Right lobe of liver (tissue), 6 donors: ENCODE measurements around the gene IL20RB. TPM values are rescaled to one million over a fixed set of nuclear protein-coding genes. Genes with fewer than 3 reads are reported as not detected.
A peak's percentile ranks its signal among the peaks of the same experiment; 100 is the strongest.

ENCODE experiments used
- ATAC-seq, 4 donors: fragments of 200-7000 bp; cut with Tn5 transposase; one replicate each; pipeline ENCODE4 v1.9.1; 2020; ENCODE audit warnings: mild to moderate bottlenecking in 4 of 4, moderate library complexity in 4 of 4
- DNase-seq, 3 donors: peaks; one replicate each; pipeline ENCODE4 v3.0.0-alpha.2; 2020
- H3K27ac ChIP-seq, 3 donors: fragments of 200-600 bp; one replicate each; pipeline ENCODE4 v1.8.0; 2022
- H3K27me3 ChIP-seq, 2 donors: fragments of 200-600 bp; one replicate each; pipeline ENCODE4 v1.8.0; 2022
- H3K36me3 ChIP-seq, 4 donors: fragments of 200-600 bp; sonication (generic) in 1 of 4; one replicate each; pipeline versions ENCODE4 v1.5.1 to v1.8.0; 2017 to 2022; ENCODE audit warnings: control low read depth in 1 of 4
- H3K4me1 ChIP-seq, 4 donors: fragments of 200-600 bp; sonication (generic) in 1 of 4; one replicate each; pipeline versions ENCODE4 v1.5.1 to v1.8.0; 2017 to 2022; ENCODE audit warnings: control low read depth in 1 of 4
- H3K4me3 ChIP-seq, 3 donors: fragments of 200-600 bp; one replicate each; pipeline ENCODE4 v1.8.0; 2022
- H3K9me3 ChIP-seq, 4 donors: fragments of 200-600 bp; sonication (generic) in 1 of 4; one replicate each; pipeline versions ENCODE4 v1.5.1 to v1.8.0; 2017 to 2022; ENCODE audit warnings: control low read depth in 1 of 4
- CTCF ChIP-seq, 4 donors: fragments of 200-600 bp in 3 of 4; fragments of 450-650 bp in 1 of 4; IDR thresholded peaks; one replicate each; pipeline versions ENCODE4 v1.5.1 to v1.8.0; 2016 to 2022; ENCODE audit warnings: antibody characterized with exemption in 4 of 4, mild to moderate bottlenecking in 2 of 4
- POLR2A ChIP-seq: fragments of 450-650 bp; IDR thresholded peaks from one replicate; pipeline ENCODE4 v1.6.1; 2017; ENCODE audit warnings: antibody characterized with exemption, mild to moderate bottlenecking
- WGBS: methylation state at CpG from one replicate; pipeline ENCODE4 v1.1.6; 2018; ENCODE audit warnings: low coverage, low lambda C conversion rate; ENCODE audit not compliant: insufficient coverage; ENCODE audit errors: missing lambda C conversion rate; 5-methylcytosine and 5-hydroxymethylcytosine counted together
- intact Hi-C, 2 donors: fragments of 100-400 bp; cut with DNase I; formaldehyde crosslinking; loops; one replicate each; pipeline versions ENCODE4 v1.11.2 to v1.14.1; 2022
- total RNA-seq, 6 experiments: library from RNA; depleted of rRNA in 2 of 6; stranded (reverse); fragments of >200 nt in 2 of 6; fragmentation: NEBNext Ultra II Directional in 3 of 6; extraction: Animal tissue kit (Norgen Biotek cat#: 25700) in 3 of 6; gene quantifications; one replicate each; pipeline versions ENCODE4 v1.1.0 to v1.2.4, GENCODE V29; 2016 to 2023
- donor health status: DM: no; HTN: yes; CAD: no.
- donor health status: DM: no; HTN: no; CAD: no.
- donor health status: DM: no; HTN: no; CAD: no.
- donor health status: DM: no; HTN: yes; CAD: no.
- donor health status: DM: no; HTN: yes; CAD: no.

IL20RB gene
- total RNA-seq, 6 experiments from 2014 or later, result 0.30 to 6.6 (median 0.52) TPM

GRCh38 chr3:136920904-136921611, 36.7 kb upstream of the IL20RB start:
- Histone ChIP-seq H3K4me3 (no peak overlapping the region), H3K36me3 (no peaks in the 10 kb centered on the region), H3K9me3 (no peaks in the 10 kb centered on the region), H3K4me1 (peaks cover 0 to 18% (median 2%) of the 10 kb centered on the region in 4 donors), H3K27me3 (no peaks in the 10 kb centered on the region), H3K27ac (peak overlapping the region in 1 of 3 donors; percentile 31)
- peak in 2 of 4 donors; percentile 47 to 58 for ATAC-seq
- DNase-seq, result no peak
- TF ChIP-seq CTCF (IDR thresholded peaks at IDR 0.05) (no peak), POLR2A (no peak)
- intact Hi-C loops, result no loop called here
- WGBS, result 74% methylated on average over 4 of the region's 4 CpGs

GRCh38 chr3:136925425-136926190, 32.2 kb upstream of the IL20RB start:
- intact Hi-C loops, result no loop called here
- TF ChIP-seq CTCF (IDR thresholded peaks at IDR 0.05) (no peak), POLR2A (no peak)
- peaks cover 0 to 4% (median 0%) of the 10 kb centered on the region in 4 donors for H3K36me3 ChIP-seq
- ATAC-seq, result peak in 1 of 4 donors; percentile 15
- 46% methylated on average over 6 of the region's 7 CpGs for WGBS
- H3K4me3 ChIP-seq, result no peak overlapping the region
- no peaks in the 10 kb centered on the region for H3K27me3 ChIP-seq
- no peaks in the 10 kb centered on the region for H3K9me3 ChIP-seq
- no peak for DNase-seq
- H3K27ac ChIP-seq, result no peak overlapping the region
- peaks cover 0 to 19% (median 1%) of the 10 kb centered on the region in 4 donors for H3K4me1 ChIP-seq

- peaks cover 0 to 4% (median 0%) of the 10 kb centered on the region in 4 donors for H3K36me3 ChIP-seq
- H3K27me3 ChIP-seq, result no peaks in the 10 kb centered on the region
- no peak for DNase-seq
- peaks cover 0 to 20% (median 2%) of the 10 kb centered on the region in 4 donors for H3K4me1 ChIP-seq
- no peak for ATAC-seq
- no peak for TF ChIP-seq CTCF (IDR thresholded peaks at IDR 0.05)
- TF ChIP-seq POLR2A, result no peak
- no peaks in the 10 kb centered on the region for H3K9me3 ChIP-seq
- intact Hi-C loops, result no loop called here
- no peak overlapping the region for H3K27ac ChIP-seq
- H3K4me3 ChIP-seq, result no peak overlapping the region
Observed at GRCh38 chr3:136928240-136928639, 29.5 kb upstream of the IL20RB start.

- Histone ChIP-seq H3K9me3 (no peaks in the 10 kb centered on the region), H3K27ac (peak overlapping the region in 2 of 3 donors; percentile 3 to 23), H3K36me3 (peaks cover 0 to 4% (median 0%) of the 10 kb centered on the region in 4 donors), H3K4me3 (no peak overlapping the region), H3K4me1 (peaks cover 0 to 20% (median 3%) of the 10 kb centered on the region in 4 donors), H3K27me3 (no peaks in the 10 kb centered on the region)
- intact Hi-C loops, result no loop called here
- DNase-seq (peak in 2 of 3 donors; percentile 56 to 57), ATAC-seq (peak; percentile 74 to 85 (median 80))
- 12% methylated on average over 4 of the region's 4 CpGs for WGBS
- TF ChIP-seq CTCF (IDR thresholded peaks at IDR 0.05) (no peak), POLR2A (no peak)
Observed at GRCh38 chr3:136929977-136930670, 27.7 kb upstream of the IL20RB start.
